Pancreas (tissue), 10 donors: Measurements from ENCODE around the gene TSPAN32. TPM values are rescaled to one million over a fixed set of nuclear protein-coding genes. Genes with fewer than 3 reads are reported as not detected.
"Not testable (repeated sequence)": the region's sequence is repeated elsewhere in the genome, so short reads cannot be mapped to it uniquely, and the experiment has no call there.

ENCODE experiments used
- ATAC-seq, 4 donors: fragments of 200-7000 bp; cut with Tn5 transposase; one replicate each; pipeline versions ENCODE4 v1.8.0 to v1.9.1; 2020; ENCODE audit warnings: mild to moderate bottlenecking in 4 of 4, moderate library complexity in 4 of 4
- DNase-seq, 6 donors: peaks; one replicate each; pipeline ENCODE4 v3.0.0-alpha.2; 2020
- FAIRE-seq: peaks from 2 replicates; lab custom pipeline; 2012; peaks lifted over from hg19 to GRCh38; lab: Jason Lieb, UNC
- H3K27ac ChIP-seq, 4 donors: fragments of 200-600 bp; sonication (generic); 1 replicate in 3 of 4; 2 replicates in 1 of 4; pipeline versions ENCODE4 v1.5.0 to v1.8.0; 2020
- H3K27me3 ChIP-seq, 4 donors: fragments of 200-600 bp; one replicate each; pipeline ENCODE4 v1.8.0; 2021
- H3K36me3 ChIP-seq, 3 donors: fragments of 200-600 bp; sonication (generic) in 1 of 3; one replicate each; pipeline versions ENCODE4 v1.5.0 to v1.8.0; 2020 to 2021
- H3K4me1 ChIP-seq, 3 donors: fragments of 200-600 bp; one replicate each; pipeline ENCODE4 v1.8.0; 2021
- H3K4me3 ChIP-seq, 4 donors: fragments of 200-600 bp; sonication (generic) in 2 of 4; one replicate each; pipeline versions ENCODE4 v1.5.0 to v1.8.0; 2020 to 2021
- H3K9me3 ChIP-seq, 4 donors: fragments of 200-600 bp; one replicate each; pipeline ENCODE4 v1.8.0; 2021
- CTCF ChIP-seq, 4 donors: fragments of 200-600 bp; sonication (generic) in 3 of 4; IDR thresholded peaks; one replicate each; pipeline versions ENCODE4 v1.5.0 to v1.8.0; 2021; ENCODE audit warnings: antibody characterized with exemption in 4 of 4
- WGBS, 2 donors: extraction: QIAGEN DNeasy Blood & Tissue Kit; methylation state at CpG; one replicate each; pipeline ENCODE4 v1.1.7; 2013; 5-methylcytosine and 5-hydroxymethylcytosine counted together
- intact Hi-C, 3 donors: fragments of 100-400 bp; cut with DNase I; formaldehyde crosslinking; loops; one replicate each; pipeline versions ENCODE4 v1.11.1 to v1.14.2; 2022
- polyA plus RNA-seq, 2 donors: library from polyadenylated mRNA; stranded (reverse); fragments of 200-250 nt; gene quantifications; one replicate each; pipeline ENCODE4 v1.2.3, GENCODE V29; 2013
- total RNA-seq, 6 donors: library from RNA; stranded (reverse); fragmentation: NEBNext Ultra II Directional in 4 of 6; extraction: Animal tissue kit (Norgen Biotek cat#: 25700) in 4 of 6; gene quantifications; one replicate each; pipeline versions ENCODE4 v1.2.1 to v1.2.4, GENCODE V29; 2021 to 2023
- donor health status: healthy with polysubstance abuse.
- donor health status: DM: no; HTN: no; CAD: no; lungs with moderate emphysema.
- donor health status: DM: no; HTN: no; CAD: no.
- donor health status: control.
- donor health status: control.
- donor health status: Bipolar disorder and iron deficiency.
- donor health status: DM: yes; HTN: yes; CAD: no.
- donor health status: DM: no; HTN: no; CAD: no.
- donor health status: DM: no; HTN: no; CAD: no.
- donor health status: DM: yes; HTN: yes; CAD: no.

The TSPAN32 gene
- total and polyA plus RNA-seq, 8 donors = 0.25 to 1.4 (median 0.49) TPM; not detected in 1

GRCh38 chr11:2276280-2277007 lies 25.4 kb upstream of the TSPAN32 start:
- Histone ChIP-seq H3K4me1 (no peaks in the 10 kb centered on the region), H3K36me3 (no peaks in the 10 kb centered on the region), H3K27me3 (no peaks in the 10 kb centered on the region), H3K9me3 (no peaks in the 10 kb centered on the region), H3K4me3 (no peak overlapping the region), H3K27ac (no peak overlapping the region)
- 83 to 92% methylated on average over 14 of the region's 14 CpGs for WGBS, 2 donors
- FAIRE-seq (no peak), DNase-seq (peak in 1 of 6 donors; percentile 20), ATAC-seq (no peak)
- intact Hi-C loops = no loop called here
- no peak for TF ChIP-seq CTCF (IDR thresholded peaks at IDR 0.05)

- TF ChIP-seq CTCF (IDR thresholded peaks at IDR 0.05) = no peak
- Histone ChIP-seq H3K27ac (no peak overlapping the region), H3K36me3 (no peaks in the 10 kb centered on the region), H3K27me3 (no peaks in the 10 kb centered on the region), H3K4me3 (no peak overlapping the region), H3K4me1 (no peaks in the 10 kb centered on the region), H3K9me3 (no peaks in the 10 kb centered on the region)
- WGBS, 2 donors = 63 to 64% methylated on average over 6 of the region's 6 CpGs
- DNase-seq (peak in 1 of 6 donors; percentile 15), ATAC-seq (no peak), FAIRE-seq (no peak)
- intact Hi-C loops = no loop called here
Observed at GRCh38 chr11:2277008-2277346, 24.8 kb upstream of the TSPAN32 start.

- 81 to 82% methylated on average over 6 of the region's 6 CpGs for WGBS, 2 donors
- no peak for ATAC-seq
- no peak overlapping the region for H3K4me3 ChIP-seq
- DNase-seq = peak in 1 of 6 donors; percentile 13
- H3K9me3 ChIP-seq = no peaks in the 10 kb centered on the region
- no peak for TF ChIP-seq CTCF (IDR thresholded peaks at IDR 0.05)
- H3K4me1 ChIP-seq = no peaks in the 10 kb centered on the region
- intact Hi-C loops = no loop called here
- no peak overlapping the region for H3K27ac ChIP-seq
- no peaks in the 10 kb centered on the region for H3K36me3 ChIP-seq
- H3K27me3 ChIP-seq = no peaks in the 10 kb centered on the region
- FAIRE-seq = no peak
Observed at GRCh38 chr11:2277933-2278523, 23.8 kb upstream of the TSPAN32 start.

GRCh38 chr11:2280208-2280607 lies 21.6 kb upstream of the TSPAN32 start:
- intact Hi-C loops = loop anchor here in 1 of 3 donors (5.0 kb wide), 1 partner anchor 73 kb away; no protein-coding TSS in a partner anchor
- Histone ChIP-seq H3K36me3 (no peaks in the 10 kb centered on the region), H3K27ac (no peak overlapping the region), H3K27me3 (no peaks in the 10 kb centered on the region), H3K4me1 (no peaks in the 10 kb centered on the region), H3K4me3 (no peak overlapping the region), H3K9me3 (no peaks in the 10 kb centered on the region)
- DNase-seq (no peak), FAIRE-seq (no peak), ATAC-seq (no peak)
- WGBS, 2 donors = 56 to 60% methylated on average over 2 of the region's 2 CpGs
- TF ChIP-seq CTCF (IDR thresholded peaks at IDR 0.05) = no peak

- intact Hi-C loops, H3K27ac ChIP-seq, H3K36me3 ChIP-seq, ATAC-seq, H3K27me3 ChIP-seq, H3K4me1 ChIP-seq, FAIRE-seq, H3K9me3 ChIP-seq, H3K4me3 ChIP-seq: not testable (repeated sequence)
- DNase-seq = peak in 1 of 6 donors; percentile 19
- 86 to 94% methylated on average over 10 to 13 of the region's 13 CpGs for WGBS, 2 donors
Observed at GRCh38 chr11:2286350-2286749, 15.5 kb upstream of the TSPAN32 start.
